CD4-positive, alpha-beta T cell treated with Interleukin-2 at 100 ng/mL for 4 hours (primary cell): ENCODE data around the gene NBPF1.
"Not testable (repeated sequence)": the region's sequence is repeated elsewhere in the genome, so short reads cannot be mapped to it uniquely, and the experiment has no call there.

Experiments
- DNase-seq: peaks from one replicate; pipeline ENCODE4 v3.0.0-alpha.2; 2020; ENCODE audit warnings: low spot score

The NBPF1 gene

DNA sequence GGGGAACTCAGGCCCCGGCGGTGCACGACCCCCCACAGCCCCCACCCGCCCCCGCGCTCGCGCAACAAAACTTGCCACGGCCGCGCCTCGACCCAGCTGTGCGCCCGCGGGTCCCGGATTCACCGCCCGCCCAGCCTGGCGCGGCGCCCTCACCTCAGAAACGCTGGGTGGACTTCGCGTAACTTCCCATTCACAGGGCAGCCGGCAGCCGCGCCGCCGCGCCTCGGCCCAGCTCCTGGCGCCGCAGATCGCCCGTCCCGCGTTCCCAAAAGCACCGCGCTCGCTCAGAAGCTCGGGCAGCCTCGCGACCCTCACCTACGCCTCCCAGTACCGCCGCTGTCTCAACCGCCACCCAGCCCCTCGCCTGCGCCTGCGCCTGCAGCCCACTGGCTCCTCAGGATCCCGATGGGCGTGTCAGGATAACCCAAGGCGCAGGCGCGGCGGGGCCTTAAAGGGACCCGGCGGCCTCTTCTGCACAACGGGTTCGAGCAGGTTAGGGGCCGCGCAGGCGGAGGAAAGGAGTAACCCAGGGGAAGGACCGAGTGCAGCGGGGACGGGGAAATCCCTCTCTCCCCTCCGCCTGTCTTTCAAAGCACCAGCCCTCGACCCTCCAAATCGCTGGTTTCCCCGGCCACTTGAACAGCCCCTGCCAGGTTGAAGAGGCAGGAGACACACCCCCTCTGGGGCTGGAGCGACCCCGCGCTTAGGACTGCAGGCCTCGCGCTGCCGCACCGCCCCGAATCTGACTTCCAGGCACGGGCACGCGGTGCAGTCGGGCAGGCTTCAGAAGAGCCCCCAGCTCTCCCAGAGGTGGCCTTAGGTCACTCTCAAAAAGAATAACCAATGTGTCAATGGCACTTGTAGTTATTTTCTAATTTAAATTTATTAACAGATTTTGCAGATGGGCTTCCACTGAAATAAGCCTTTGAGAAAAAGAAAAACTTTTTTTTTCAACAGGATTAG, at the start of gene NBPF1:
TSS of gene NBPF1 (minus strand) at position 380 of the 963 bp plus-strand sequence.
- DNase-seq: peak; percentile 86

- DNase-seq: not testable (repeated sequence)
These were observed 44.9 kb upstream of the NBPF1 start for GRCh38 chr1:16658234-16658633.

DNA sequence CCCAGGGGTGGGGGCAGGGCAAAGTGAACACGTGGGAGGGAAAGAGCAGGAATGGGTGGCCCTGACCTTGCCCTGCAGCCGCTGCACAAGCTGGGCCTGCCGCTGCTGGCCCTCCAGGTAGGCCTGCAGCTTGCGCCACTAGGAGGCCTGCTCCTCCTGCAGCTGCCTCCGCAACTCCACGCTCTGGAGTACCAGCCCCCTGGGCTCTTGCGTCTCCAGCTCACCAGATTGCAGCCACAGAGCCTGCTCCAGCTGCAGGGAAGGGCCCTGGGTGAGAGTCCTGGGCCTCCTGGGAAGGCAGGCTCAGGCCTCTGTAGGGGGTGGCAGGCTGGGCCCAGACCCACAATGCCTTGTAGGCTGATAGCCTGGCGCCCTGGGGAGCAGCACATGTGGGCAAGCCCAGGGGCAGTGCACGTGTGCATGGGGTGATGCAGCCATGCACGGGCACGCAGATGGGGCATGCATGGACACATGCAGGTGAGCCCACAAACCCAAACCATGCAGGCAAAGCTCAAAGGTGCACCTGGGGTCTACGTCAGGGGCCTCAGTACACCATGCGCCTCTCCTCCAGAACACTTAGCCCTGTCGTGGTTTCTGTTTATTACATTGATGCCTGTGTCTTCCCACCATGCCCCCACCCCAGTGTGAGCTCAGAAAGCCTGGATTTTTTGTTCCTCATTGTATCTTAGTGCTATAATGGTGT, 43.8 kb upstream of the NBPF1 start:
- DNase-seq: not testable (repeated sequence)

DNA sequence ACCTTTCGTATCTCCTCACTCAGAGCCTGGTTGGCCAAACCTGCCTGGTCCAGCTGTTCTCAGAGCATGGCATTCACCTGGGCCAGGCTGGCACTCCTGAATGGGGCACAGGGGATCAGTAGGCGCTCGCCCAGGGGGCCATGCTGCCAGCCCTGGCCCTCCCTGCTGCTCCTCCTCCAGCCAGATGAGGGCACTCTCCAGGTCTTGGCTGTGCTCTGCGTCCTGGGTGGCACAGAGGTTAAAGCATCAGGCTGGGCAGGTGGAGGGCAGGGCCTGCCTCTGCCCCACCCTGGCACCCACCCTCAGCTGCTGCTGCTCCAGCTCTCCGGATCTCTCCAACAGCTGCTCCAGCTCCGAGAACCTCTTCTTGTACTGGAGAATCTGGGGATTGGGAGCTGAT, 43.2 kb upstream of the NBPF1 start:
- not testable (repeated sequence) for DNase-seq

DNA sequence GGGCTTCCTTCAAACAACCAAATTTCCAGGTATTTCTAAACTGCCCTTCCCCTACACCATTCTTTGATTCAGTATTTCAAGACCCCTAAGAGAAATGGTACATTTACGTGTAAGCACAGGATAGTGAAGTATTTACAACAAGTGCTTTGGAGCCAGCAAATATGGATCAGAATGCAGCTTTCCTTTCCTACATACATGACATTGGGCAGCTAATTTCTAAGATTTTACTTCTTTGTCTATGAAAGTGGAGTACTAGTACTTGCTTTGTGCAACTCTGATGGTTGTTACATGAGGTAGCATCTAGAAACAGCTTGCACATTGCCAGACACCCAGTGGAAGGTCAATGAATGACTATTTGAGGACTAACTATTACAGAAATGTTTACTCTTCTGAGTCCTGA, 38.2 kb upstream of the NBPF1 start:
- DNase-seq: not testable (repeated sequence)

DNA sequence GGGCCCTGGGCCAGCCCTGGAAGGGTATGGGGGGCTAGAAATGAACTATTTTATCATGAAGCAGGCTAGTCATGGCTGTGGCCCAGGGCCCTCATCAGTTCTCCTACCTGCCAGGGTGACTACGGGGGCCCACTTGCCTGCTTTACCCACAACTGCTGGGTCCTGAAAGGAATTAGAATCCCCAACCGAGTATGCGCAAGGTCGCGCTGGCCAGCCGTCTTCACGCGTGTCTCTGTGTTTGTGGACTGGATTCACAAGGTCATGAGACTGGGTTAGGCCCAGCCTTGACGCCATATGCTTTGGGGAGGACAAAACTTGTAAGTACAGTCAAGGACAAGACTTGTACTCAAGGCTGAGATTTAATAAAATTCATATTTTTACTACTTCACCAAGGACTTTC, 36.6 kb upstream of the NBPF1 start:
- not testable (repeated sequence) for DNase-seq

DNA sequence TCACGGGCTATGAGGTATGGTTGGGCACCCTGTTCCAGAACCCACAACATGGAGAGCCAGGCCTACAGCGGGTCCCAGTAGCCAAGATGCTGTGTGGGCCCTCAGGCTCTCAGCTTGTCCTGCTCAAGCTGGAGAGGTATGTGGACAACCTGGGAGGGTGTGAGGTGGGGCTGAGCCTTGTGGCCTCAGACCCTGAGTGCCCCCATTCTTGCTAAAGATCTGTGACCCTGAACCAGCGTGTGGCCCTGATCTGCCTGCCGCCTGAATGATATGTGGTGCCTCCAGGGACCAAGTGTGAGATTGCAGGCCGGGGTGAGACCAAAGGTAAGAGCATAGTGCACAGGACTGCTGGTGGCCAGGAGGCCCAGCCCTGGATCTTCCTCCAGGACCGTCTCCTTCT, 36.0 kb upstream of the NBPF1 start:
- not testable (repeated sequence) for DNase-seq

GRCh38 chr1:16648756-16649155, 35.4 kb upstream of the NBPF1 start:
- DNase-seq: not testable (repeated sequence)

DNA sequence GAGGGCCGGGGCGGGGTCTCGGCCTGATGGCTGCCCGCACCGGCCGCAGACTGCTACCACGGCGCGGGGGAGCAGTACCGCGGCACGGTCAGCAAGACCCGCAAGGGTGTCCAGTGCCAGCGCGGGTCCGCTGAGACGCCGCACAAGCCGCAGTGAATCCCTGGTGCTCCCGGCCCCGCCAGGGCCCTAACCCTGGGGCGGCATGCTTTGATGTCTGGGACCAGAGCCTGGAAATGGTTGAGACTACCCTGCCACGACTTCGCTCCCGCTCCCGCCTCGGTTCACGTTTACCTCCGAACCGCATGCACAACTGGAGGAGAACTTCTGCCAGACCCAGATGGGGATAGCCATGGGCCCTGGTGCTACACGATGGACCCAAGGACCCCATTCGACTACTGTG, 34.9 kb upstream of the NBPF1 start:
- not testable (repeated sequence) for DNase-seq

DNA sequence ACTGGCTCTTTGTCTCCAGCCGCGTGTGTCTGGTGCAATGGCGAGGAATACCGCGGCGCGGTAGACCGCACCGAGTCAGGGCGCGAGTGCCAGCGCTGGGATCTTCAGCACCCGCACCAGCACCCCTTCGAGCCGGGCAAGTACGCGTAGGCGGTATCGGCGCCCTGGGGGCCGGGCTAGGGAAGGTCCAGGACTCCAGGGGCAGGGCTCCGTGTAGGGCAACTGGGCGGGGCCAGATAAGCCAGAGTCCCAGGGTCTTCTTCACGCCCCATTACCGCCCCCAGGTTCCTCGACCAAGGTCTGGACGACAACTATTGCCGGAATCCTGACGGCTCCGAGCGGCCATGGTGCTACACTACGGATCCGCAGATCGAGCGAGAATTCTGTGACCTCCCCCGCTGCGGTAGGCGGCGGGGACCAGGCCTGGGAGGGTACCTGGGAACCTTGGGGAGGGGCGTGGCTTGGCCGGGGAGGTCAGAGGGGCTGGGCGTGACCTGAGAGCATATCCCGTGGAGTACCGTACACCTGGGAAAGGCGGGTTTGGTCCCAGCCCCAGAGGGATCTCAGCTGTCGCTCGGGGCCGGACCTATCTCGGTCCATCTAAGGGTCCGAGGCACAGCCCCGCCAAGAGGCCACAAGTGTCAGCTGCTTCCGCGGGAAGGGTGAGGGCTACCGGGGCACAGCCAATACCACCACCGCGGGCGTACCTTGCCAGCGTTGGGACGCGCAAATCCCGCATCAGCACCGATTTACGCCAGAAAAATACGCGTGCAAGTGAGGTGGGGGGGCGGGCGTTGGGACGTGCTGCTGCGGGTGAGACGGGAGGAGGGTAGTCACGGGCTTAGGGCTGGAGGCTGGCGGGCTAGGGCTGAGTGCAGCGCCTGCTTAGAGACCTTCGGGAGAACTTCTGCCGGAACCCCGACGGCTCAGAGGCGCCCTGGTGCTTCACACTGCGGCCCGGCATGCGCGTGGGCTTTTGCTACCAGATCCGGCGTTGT, 34.1 kb upstream of the NBPF1 start:
- not testable (repeated sequence) for DNase-seq

DNA sequence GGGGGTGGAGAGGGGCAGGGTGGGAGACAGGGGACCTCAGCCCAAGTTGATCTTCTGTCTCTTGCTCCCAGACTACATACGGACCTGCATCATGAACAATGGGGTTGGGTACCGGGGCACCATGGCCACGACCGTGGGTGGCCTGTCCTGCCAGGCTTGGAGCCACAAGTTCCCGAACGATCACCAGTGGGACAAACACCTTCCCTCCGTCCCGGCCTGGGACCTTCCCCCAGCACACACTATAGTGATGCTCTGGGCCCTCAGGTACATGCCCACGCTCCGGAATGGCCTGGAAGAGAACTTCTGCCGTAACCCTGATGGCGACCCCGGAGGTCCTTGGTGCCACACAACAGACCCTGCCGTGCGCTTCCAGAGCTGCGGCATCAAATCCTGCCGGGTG, 33.4 kb upstream of the NBPF1 start:
- not testable (repeated sequence) for DNase-seq

GRCh38 chr1:16646061-16646664, 32.8 kb upstream of the NBPF1 start:
- not testable (repeated sequence) for DNase-seq

DNA sequence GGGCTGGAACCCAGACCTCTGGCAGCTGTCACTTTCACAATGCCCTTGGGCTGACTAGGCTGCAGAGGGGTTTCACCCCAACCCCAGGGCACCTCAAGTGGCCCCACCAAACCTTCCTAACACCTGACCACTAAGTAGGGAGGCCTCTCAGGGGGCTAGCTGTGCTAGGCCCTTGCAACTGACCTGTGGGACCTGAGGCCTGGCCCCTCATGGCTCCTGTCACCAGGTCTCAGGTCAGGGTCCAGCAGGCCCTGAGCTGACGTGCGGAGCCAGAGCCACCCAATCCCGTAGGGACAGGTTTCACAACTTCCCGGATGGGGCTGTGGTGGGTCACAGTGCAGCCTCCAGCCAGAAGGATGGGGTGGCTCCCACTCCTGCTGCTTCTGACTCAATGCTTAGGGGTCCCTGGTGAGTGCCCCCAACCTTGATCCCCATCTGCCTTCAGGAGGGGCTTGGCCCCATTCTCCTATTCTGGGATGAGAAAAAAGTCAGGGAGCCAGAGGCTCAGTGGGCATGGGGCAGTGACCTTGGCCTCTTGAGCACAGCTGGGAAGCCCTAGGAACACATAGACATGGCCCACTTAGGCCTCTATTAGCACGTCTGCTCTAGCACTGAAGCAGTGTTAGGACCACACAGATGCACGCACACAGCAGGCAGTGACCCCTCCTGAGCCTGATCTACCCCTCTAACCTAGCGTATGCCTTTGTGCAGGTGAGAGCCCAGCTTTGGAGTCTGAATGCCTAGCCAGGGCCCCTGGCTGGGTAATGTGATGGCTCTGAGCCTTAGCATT, 32.1 kb upstream of the NBPF1 start:
- not testable (repeated sequence) for DNase-seq

DNA sequence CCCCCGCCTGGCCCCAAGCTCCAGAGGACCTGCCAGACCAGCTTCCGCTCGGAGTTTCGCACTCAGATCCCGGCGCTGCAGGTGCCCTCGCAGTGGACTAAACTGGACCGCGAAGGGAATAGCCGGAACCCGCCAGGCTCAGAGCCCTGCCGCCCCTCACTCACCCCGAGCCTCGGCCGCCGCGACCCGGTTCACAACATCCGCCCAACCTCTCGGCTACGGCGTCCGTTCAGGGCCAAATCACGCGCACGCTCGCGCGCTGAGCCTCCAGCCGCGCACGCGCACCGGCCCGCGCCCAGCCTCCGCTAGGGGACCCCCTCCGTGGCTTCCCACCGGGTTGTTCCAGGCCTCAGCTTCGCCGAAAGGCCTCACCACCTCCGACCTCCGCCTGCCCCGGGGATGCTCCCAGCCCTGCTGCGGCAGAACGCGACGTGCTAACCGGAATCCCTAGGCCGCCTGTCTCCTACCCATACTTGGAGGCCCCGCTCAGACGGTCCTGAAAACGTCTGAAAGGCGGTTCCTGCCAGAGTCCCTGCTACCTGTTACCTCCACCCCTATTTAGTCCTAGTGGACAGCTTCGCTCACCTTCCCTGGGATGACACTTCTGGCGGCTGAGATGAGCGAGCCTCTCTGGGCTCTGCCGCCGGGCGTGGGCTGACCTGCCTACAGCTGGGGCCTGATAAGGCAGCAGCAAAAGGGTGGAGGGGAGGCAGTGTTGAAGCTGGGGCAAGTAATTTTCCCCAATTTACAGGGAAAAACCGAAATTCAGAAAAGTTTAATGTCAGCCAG, 31.3 kb upstream of the NBPF1 start:
- DNase-seq: peak; percentile 98

DNA sequence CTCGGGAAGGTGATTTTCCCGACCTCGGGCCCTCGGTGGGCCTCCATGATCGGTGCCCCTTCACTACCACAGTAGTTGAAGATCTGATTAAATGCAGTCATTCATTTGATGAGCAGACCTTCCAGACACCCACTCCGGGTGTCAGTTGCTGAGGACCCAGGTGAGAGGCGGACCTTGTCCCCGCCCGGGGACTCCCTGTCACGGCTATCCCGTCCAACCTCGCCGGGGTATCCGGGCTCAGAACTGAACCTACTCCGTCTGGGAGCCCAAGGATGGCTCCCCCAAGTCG, 30.8 kb upstream of the NBPF1 start:
- DNase-seq: no peak

GRCh38 chr1:16643476-16644192, 30.3 kb upstream of the NBPF1 start:
- not testable (repeated sequence) for DNase-seq

DNA sequence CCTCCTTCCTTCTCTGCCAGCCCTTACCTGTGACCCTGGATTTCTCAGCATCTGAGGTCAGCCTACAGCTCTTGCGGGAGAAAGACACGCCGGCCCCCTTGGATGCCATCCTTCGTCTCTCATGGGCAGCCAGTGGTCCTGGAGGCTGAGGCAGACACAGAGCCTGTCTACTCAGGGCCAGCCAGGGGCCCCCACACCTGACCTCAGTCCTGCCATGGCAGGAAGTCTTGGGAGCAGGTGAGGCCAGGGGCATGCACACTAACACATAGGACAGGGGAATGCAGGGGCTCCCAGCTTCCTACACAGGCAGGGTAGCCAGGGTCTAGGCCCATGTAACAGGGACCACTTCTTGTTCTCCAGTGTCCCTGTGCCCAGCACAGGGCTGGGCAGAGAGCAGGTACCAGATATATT, 29.6 kb upstream of the NBPF1 start:
- DNase-seq: not testable (repeated sequence)

- not testable (repeated sequence) for DNase-seq
These were observed 28.9 kb upstream of the NBPF1 start for GRCh38 chr1:16642025-16642966.
